ENCODE measurements around the gene ZC3H12D.

- TF ChIP-seq CTCF (IDR thresholded peaks at IDR 0.05) (peak; percentile 90), ZFX (IDR thresholded peaks at IDR 0.05; ENCODE audit: borderline replicate concordance) (no peak)
These were observed 52.7 kb downstream of the ZC3H12D start for GRCh38 chr6:149431905-149432775.

Measured in 22Rv1 (cell line).